ENCODE results near the gene SPDYA. TPM values are rescaled to one million over a fixed set of nuclear protein-coding genes. Genes with fewer than 3 reads are reported as not detected.

Gene SPDYA
- total RNA-seq, 4 donors from 2014 or later: 1.00 to 1.8 (median 1.4) TPM; not detected in 1

DNA sequence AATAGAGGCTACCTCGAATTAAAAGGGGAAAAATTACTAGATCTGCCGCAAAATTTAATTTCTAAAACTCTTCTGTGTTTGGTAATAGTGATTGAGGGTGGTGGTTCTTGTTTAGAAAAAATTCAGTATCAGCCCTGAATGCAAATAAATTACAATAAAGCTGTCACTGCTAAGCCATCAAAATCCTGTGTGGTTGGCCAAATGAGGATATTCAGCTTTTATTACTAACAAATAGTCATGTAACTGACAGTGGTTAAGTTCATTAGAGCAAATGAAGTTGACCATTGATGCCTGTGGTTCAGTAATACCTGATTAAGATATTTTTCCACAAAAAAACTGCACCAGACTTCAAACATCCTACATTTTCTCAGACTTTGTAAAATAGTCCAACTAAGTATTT, 44.6 kb upstream of the SPDYA start:
- H3K4me1 ChIP-seq: peaks cover 14 to 94% (median 59%) of the 10 kb centered on the region in 4 donors
- TF ChIP-seq EP300 (IDR thresholded peaks at IDR 0.05; ENCODE audit: low read depth): no peak
- no peak for TF ChIP-seq POLR2AphosphoS5 (IDR thresholded peaks at IDR 0.05)
- no peak for TF ChIP-seq POLR2A (IDR thresholded peaks at IDR 0.05)
- TF ChIP-seq, protein P1, sequence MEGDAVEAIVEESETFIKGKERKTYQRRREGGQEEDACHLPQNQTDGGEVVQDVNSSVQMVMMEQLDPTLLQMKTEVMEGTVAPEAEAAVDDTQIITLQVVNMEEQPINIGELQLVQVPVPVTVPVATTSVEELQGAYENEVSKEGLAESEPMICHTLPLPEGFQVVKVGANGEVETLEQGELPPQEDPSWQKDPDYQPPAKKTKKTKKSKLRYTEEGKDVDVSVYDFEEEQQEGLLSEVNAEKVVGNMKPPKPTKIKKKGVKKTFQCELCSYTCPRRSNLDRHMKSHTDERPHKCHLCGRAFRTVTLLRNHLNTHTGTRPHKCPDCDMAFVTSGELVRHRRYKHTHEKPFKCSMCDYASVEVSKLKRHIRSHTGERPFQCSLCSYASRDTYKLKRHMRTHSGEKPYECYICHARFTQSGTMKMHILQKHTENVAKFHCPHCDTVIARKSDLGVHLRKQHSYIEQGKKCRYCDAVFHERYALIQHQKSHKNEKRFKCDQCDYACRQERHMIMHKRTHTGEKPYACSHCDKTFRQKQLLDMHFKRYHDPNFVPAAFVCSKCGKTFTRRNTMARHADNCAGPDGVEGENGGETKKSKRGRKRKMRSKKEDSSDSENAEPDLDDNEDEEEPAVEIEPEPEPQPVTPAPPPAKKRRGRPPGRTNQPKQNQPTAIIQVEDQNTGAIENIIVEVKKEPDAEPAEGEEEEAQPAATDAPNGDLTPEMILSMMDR (IDR thresholded peaks at IDR 0.05): no peak
- WGBS, 2 donors (ENCODE audit: low coverage in 1 of 2): 84 to 86% methylated on average over 2 of the region's 2 CpGs

DNA sequence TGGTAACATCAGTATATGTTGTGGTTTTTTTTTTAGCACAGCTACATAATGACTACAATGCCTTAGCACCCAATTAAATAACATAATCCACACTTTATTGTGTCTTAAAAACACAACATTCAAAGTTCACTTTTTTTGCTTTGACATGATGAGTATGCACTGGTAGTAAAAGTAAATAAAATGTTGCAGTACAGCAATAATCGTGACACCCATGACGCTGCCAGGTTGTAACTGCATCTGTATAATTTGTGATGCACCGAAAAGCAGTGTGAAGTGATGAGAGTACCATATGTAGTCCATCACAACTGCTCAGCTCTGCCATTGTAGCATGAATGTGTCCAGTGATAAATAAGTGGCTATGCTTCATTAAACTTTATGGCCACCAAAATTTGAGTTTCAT, 43.3 kb upstream of the SPDYA start:
- H3K36me3 ChIP-seq: no peaks in the 10 kb centered on the region
- peak in 2 of 3 donors; percentile 14 to 49 for TF ChIP-seq POLR2AphosphoS5 (IDR thresholded peaks at IDR 0.05)
- TF ChIP-seq, protein P1 (IDR thresholded peaks at IDR 0.05): no peak
- intact Hi-C loops (cut with DNase I; ENCODE audit: low total_unique reads) (no loop called here), in situ Hi-C loops (cut with MboI; ENCODE audit: low pct_ligation_motif_present in 1 of 4, low pct_unique_long_range_greater_than_20kb in 1 of 4, low sequenced_read_pairs in 3 of 4) (no loop called here)
- no peaks in the 10 kb centered on the region for H3K9me3 ChIP-seq
- 42 to 48% methylated on average over 3 of the region's 3 CpGs for WGBS, 2 donors (ENCODE audit: low coverage in 1 of 2)
- peak overlapping the region in 1 of 4 donors; percentile 7 for H3K27ac ChIP-seq
- H3K4me1 ChIP-seq: peaks cover 14 to 94% (median 57%) of the 10 kb centered on the region in 4 donors
- H3K4me3 ChIP-seq: no peak overlapping the region
- no peaks in the 10 kb centered on the region for H3K27me3 ChIP-seq
- peak; percentile 62 for DNase-seq

More for the DNA sequence above, 44.6 kb upstream of the SPDYA start:
- no peak overlapping the region for H3K4me3 ChIP-seq
- DNase-seq: no peak
- H3K27me3 ChIP-seq: no peaks in the 10 kb centered on the region
- H3K36me3 ChIP-seq: peaks cover 0 to 5% (median 0%) of the 10 kb centered on the region in 4 donors
- in situ Hi-C loops (cut with MboI; ENCODE audit: low pct_ligation_motif_present in 1 of 4, low pct_unique_long_range_greater_than_20kb in 1 of 4, low sequenced_read_pairs in 3 of 4) (no loop called here), intact Hi-C loops (cut with DNase I; ENCODE audit: low total_unique reads) (no loop called here)
- no peaks in the 10 kb centered on the region for H3K9me3 ChIP-seq
- no peak overlapping the region for H3K27ac ChIP-seq

DNA sequence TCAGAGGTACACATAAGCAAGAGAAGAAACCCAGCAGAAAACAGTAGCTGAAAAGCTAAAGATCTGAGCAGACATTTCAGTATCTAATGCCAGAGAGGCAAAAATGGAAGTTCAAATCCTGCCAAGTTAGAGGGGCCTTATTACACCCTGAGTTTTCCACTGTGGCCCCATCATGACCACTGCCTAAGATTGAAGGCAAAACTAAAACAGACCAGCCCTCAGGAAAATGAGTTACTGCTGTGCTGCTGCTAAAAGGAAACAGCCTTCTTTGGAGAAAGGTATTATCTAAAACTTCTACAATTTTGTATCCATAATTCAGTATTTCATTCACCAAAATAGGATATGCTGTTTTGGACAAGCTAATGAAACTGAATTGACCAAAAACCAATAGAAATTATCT, 42.2 kb upstream of the SPDYA start:
- Histone ChIP-seq H3K4me3 (no peak overlapping the region), H3K4me1 (peaks cover 14 to 94% (median 52%) of the 10 kb centered on the region in 4 donors), H3K9me3 (no peaks in the 10 kb centered on the region), H3K27ac (peak overlapping the region in 1 of 4 donors; percentile 8), H3K36me3 (no peaks in the 10 kb centered on the region), H3K27me3 (no peaks in the 10 kb centered on the region)
- in situ Hi-C loops (cut with MboI; ENCODE audit: low pct_ligation_motif_present in 1 of 4, low pct_unique_long_range_greater_than_20kb in 1 of 4, low sequenced_read_pairs in 3 of 4) (no loop called here), intact Hi-C loops (cut with DNase I; ENCODE audit: low total_unique reads) (no loop called here)
- no peak for TF ChIP-seq EP300 (IDR thresholded peaks at IDR 0.05; ENCODE audit: low read depth)
- TF ChIP-seq, protein P1 (IDR thresholded peaks at IDR 0.05): no peak
- no peak for TF ChIP-seq POLR2A (IDR thresholded peaks at IDR 0.05)
- TF ChIP-seq POLR2AphosphoS5 (IDR thresholded peaks at IDR 0.05): no peak
- DNase-seq: no peak

DNA sequence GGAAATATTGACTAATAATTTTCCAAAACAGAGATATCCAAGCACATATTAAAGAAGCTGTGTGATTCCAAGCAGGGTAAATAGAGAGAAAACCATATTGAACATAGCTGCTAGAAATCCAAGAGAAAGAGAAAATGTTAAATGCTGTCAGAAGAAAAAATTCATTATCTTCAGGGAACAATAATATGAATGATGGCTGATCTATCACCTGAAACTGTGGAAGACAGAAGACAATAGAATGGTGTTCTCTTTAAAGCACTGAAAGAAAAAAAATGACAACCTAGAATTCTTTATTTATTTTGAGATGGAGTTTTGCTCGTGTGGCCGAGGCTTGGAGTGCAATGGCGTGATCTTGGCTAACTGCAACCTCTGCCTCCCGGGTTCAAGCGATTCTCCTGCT, 41.7 kb upstream of the SPDYA start:
- in situ Hi-C loops (cut with MboI; ENCODE audit: low pct_ligation_motif_present in 1 of 4, low pct_unique_long_range_greater_than_20kb in 1 of 4, low sequenced_read_pairs in 3 of 4): no loop called here
- WGBS, 2 donors (ENCODE audit: low coverage in 1 of 2): 97 to 100% methylated on average over 3 to 5 of the region's 5 CpGs

DNA sequence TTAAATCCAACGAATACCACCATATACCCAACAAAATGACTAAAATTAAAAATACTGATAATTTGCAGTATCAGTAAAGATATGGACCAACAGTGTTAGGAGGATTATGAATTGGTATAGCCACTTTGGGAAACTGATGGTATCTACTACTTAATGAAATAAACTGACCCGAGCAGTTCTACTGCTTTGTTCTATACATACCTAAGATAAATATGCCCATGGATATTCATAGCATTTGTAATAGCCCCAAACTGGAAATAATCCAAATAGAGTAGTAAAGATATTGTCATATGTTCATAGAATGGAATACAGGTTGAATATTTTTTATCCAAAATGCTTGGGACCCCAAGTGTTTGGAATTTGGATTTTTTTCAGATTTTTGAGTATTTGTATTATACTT, 38.3 kb upstream of the SPDYA start:
- Histone ChIP-seq H3K4me1 (peaks cover 5 to 78% (median 35%) of the 10 kb centered on the region in 4 donors), H3K27ac (no peak overlapping the region), H3K4me3 (no peak overlapping the region), H3K9me3 (no peaks in the 10 kb centered on the region), H3K27me3 (no peaks in the 10 kb centered on the region), H3K36me3 (peaks cover 0 to 2% (median 0%) of the 10 kb centered on the region in 4 donors)
- intact Hi-C loops (cut with DNase I; ENCODE audit: low total_unique reads): no loop called here
- no peak for DNase-seq
- 83 to 85% methylated on average over 1 to 2 of the region's 2 CpGs for WGBS, 2 donors (ENCODE audit: low coverage in 1 of 2)
- in situ Hi-C loops (cut with MboI; ENCODE audit: low pct_ligation_motif_present in 1 of 4, low pct_unique_long_range_greater_than_20kb in 1 of 4, low sequenced_read_pairs in 3 of 4): no loop called here
- TF ChIP-seq POLR2A (IDR thresholded peaks at IDR 0.05): no peak
- no peak for TF ChIP-seq EP300 (IDR thresholded peaks at IDR 0.05; ENCODE audit: low read depth)
- TF ChIP-seq, protein P1 (IDR thresholded peaks at IDR 0.05): no peak
- TF ChIP-seq POLR2AphosphoS5 (IDR thresholded peaks at IDR 0.05): no peak

More for the DNA sequence above, 41.7 kb upstream of the SPDYA start:
- Histone ChIP-seq H3K4me1 (peaks cover 14 to 94% (median 54%) of the 10 kb centered on the region in 4 donors), H3K9me3 (no peaks in the 10 kb centered on the region), H3K27ac (no peak overlapping the region), H3K27me3 (no peaks in the 10 kb centered on the region), H3K36me3 (no peaks in the 10 kb centered on the region), H3K4me3 (no peak overlapping the region)
- TF ChIP-seq POLR2A (IDR thresholded peaks at IDR 0.05): no peak
- TF ChIP-seq EP300 (IDR thresholded peaks at IDR 0.05; ENCODE audit: low read depth): no peak
- TF ChIP-seq POLR2AphosphoS5 (IDR thresholded peaks at IDR 0.05): no peak
- DNase-seq: no peak
- intact Hi-C loops (cut with DNase I; ENCODE audit: low total_unique reads): no loop called here
